Measurements from ENCODE around the gene SSUH2.

The SSUH2 gene

GRCh38 chr3:8579096-8579495, 65.5 kb downstream of the SSUH2 start:
- Mint-ChIP-seq H3K36me3 (no peaks in the 10 kb centered on the region), H3K4me3 (no peak overlapping the region), H3K27me3 (no peaks in the 10 kb centered on the region), H3K9me3 (no peaks in the 10 kb centered on the region), H3K4me1 (no peaks in the 10 kb centered on the region), H3K27ac (no peak overlapping the region)
- no peak for DNase-seq
- CTCF ChIA-PET, result no interaction called here

GRCh38 chr3:8578282-8578681, 66.3 kb downstream of the SSUH2 start:
- no peak for DNase-seq
- Mint-ChIP-seq H3K4me3 (no peak overlapping the region), H3K27me3 (no peaks in the 10 kb centered on the region), H3K36me3 (no peaks in the 10 kb centered on the region), H3K9me3 (no peaks in the 10 kb centered on the region), H3K27ac (no peak overlapping the region), H3K4me1 (no peaks in the 10 kb centered on the region)
- CTCF ChIA-PET, result no interaction called here

GRCh38 chr3:8576841-8577571, 67.6 kb downstream of the SSUH2 start:
- Mint-ChIP-seq H3K4me3 (no peak overlapping the region), H3K27me3 (no peaks in the 10 kb centered on the region), H3K36me3 (no peaks in the 10 kb centered on the region), H3K9me3 (no peaks in the 10 kb centered on the region), H3K4me1 (no peaks in the 10 kb centered on the region), H3K27ac (no peak overlapping the region)
- DNase-seq, result no peak
- CTCF ChIA-PET, result no interaction called here

GRCh38 chr3:8576436-8576835, 68.2 kb downstream of the SSUH2 start:
- no peak for DNase-seq
- no peaks in the 10 kb centered on the region for H3K9me3 Mint-ChIP-seq
- H3K4me3 Mint-ChIP-seq, result no peak overlapping the region
- CTCF ChIA-PET, result no interaction called here
- no peaks in the 10 kb centered on the region for H3K27me3 Mint-ChIP-seq
- H3K36me3 Mint-ChIP-seq, result no peaks in the 10 kb centered on the region
- H3K27ac Mint-ChIP-seq, result no peak overlapping the region
- H3K4me1 Mint-ChIP-seq, result peaks cover under 1% of the 10 kb centered on the region

GRCh38 chr3:8575364-8576104, 69.1 kb downstream of the SSUH2 start:
- Mint-ChIP-seq H3K27ac (no peak overlapping the region), H3K4me3 (no peak overlapping the region), H3K9me3 (no peaks in the 10 kb centered on the region), H3K4me1 (peaks cover 9% of the 10 kb centered on the region), H3K36me3 (no peaks in the 10 kb centered on the region), H3K27me3 (no peaks in the 10 kb centered on the region)
- CTCF ChIA-PET, result no interaction called here
- DNase-seq, result no peak

- Mint-ChIP-seq H3K36me3 (no peaks in the 10 kb centered on the region), H3K27ac (no peak overlapping the region), H3K4me1 (peaks cover 12% of the 10 kb centered on the region), H3K9me3 (no peaks in the 10 kb centered on the region), H3K4me3 (no peak overlapping the region), H3K27me3 (no peaks in the 10 kb centered on the region)
- CTCF ChIA-PET, result no interaction called here
- no peak for DNase-seq
Observed at GRCh38 chr3:8574670-8575322, 69.8 kb downstream of the SSUH2 start.

GRCh38 chr3:8574040-8574669, 70.4 kb downstream of the SSUH2 start:
- H3K9me3 Mint-ChIP-seq, result no peaks in the 10 kb centered on the region
- no peaks in the 10 kb centered on the region for H3K36me3 Mint-ChIP-seq
- DNase-seq, result no peak
- peaks cover 12% of the 10 kb centered on the region for H3K4me1 Mint-ChIP-seq
- no peak overlapping the region for H3K27ac Mint-ChIP-seq
- no peaks in the 10 kb centered on the region for H3K27me3 Mint-ChIP-seq
- H3K4me3 Mint-ChIP-seq, result no peak overlapping the region
- CTCF ChIA-PET, result no interaction called here

GRCh38 chr3:8573342-8573926, 71.2 kb downstream of the SSUH2 start:
- no peak overlapping the region for H3K4me3 Mint-ChIP-seq
- CTCF ChIA-PET, result no interaction called here
- H3K36me3 Mint-ChIP-seq, result no peaks in the 10 kb centered on the region
- no peak overlapping the region for H3K27ac Mint-ChIP-seq
- H3K4me1 Mint-ChIP-seq, result peaks cover 12% of the 10 kb centered on the region
- DNase-seq, result no peak
- H3K9me3 Mint-ChIP-seq, result no peaks in the 10 kb centered on the region
- H3K27me3 Mint-ChIP-seq, result no peaks in the 10 kb centered on the region

- Mint-ChIP-seq H3K4me1 (peaks cover 12% of the 10 kb centered on the region), H3K4me3 (no peak overlapping the region), H3K9me3 (no peaks in the 10 kb centered on the region), H3K27ac (no peak overlapping the region), H3K36me3 (no peaks in the 10 kb centered on the region), H3K27me3 (no peaks in the 10 kb centered on the region)
- DNase-seq, result no peak
- CTCF ChIA-PET, result no interaction called here
Observed at GRCh38 chr3:8571256-8571655, 73.3 kb downstream of the SSUH2 start.

All from activated naive CD4-positive, alpha-beta T cell treated with anti-CD3 and anti-CD28 coated beads, Interleukin-2, amount 10 ng/mL, durations not matched to agents 7 days and 5 days (primary cell).